ENCODE results near the gene GRID1. TPM values are rescaled to one million over a fixed set of nuclear protein-coding genes. Genes with fewer than 3 reads are reported as not detected.

Gene GRID1
- total RNA-seq, 2 experiments from 2014 or later: not detected

- no peak overlapping the region for H3K4me3 Mint-ChIP-seq
- no peak overlapping the region for H3K27ac Mint-ChIP-seq
- no peak for ATAC-seq (ENCODE audit: low read depth)
- no peaks in the 10 kb centered on the region for H3K9me3 Mint-ChIP-seq
- no peaks in the 10 kb centered on the region for H3K27me3 Mint-ChIP-seq
- POLR2A ChIA-PET: no interaction called here
- H3K4me1 Mint-ChIP-seq: no peaks in the 10 kb centered on the region
- DNase-seq: no peak
- H3K36me3 Mint-ChIP-seq: no peaks in the 10 kb centered on the region
Observed at GRCh38 chr10:86215712-86216111, 150.9 kb downstream of the GRID1 start.

DNA sequence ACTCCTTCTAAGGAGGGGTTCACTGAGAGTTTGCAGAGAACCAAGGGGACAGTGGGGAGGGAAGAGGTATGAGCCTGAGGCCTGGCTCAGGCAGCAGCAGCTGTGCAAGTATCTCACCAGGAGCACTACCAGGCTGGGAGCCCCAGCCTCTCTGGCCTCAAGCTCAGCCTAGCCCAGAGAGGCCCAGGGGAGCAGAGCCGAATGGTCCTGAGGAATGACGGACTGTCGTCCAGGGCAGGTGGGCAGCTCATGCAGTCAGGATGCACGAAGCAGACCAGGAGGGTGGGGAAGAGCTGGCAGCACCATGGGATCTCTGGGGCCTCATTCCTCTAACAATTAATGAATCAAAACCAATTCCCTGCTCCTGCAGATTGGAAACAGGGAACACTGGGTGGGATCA is 151.5 kb downstream of the GRID1 start:
- Mint-ChIP-seq H3K4me3 (no peak overlapping the region), H3K27me3 (no peaks in the 10 kb centered on the region), H3K36me3 (no peaks in the 10 kb centered on the region), H3K9me3 (no peaks in the 10 kb centered on the region), H3K27ac (no peak overlapping the region), H3K4me1 (no peaks in the 10 kb centered on the region)
- ATAC-seq (ENCODE audit: low read depth) (no peak), DNase-seq (no peak)
- POLR2A ChIA-PET: no interaction called here

DNA sequence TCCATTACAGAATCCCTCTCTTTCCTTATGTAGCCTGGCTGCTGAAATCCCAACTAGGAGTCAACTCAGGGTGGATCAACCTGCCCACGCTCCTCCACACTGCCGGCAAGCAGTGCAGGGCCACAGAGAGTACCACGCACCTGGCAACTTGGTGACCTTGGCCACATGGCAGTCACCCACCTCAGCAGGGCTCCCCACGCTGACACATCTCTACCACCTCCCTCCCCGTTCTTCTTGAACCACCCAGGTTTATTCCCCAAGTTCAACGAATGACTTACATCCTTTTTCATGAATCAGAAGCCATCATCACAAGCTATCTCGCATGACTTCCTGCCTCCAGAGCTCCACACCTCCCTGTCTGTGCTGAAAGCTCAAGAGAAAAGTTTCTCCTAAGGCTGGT is 153.4 kb downstream of the GRID1 start:
- DNase-seq: no peak
- H3K36me3 Mint-ChIP-seq: no peaks in the 10 kb centered on the region
- no peak overlapping the region for H3K4me3 Mint-ChIP-seq
- H3K9me3 Mint-ChIP-seq: no peaks in the 10 kb centered on the region
- POLR2A ChIA-PET: no interaction called here
- no peaks in the 10 kb centered on the region for H3K4me1 Mint-ChIP-seq
- no peaks in the 10 kb centered on the region for H3K27me3 Mint-ChIP-seq
- ATAC-seq (ENCODE audit: low read depth): no peak
- no peak overlapping the region for H3K27ac Mint-ChIP-seq

GRCh38 chr10:86212391-86212700 is 154.2 kb downstream of the GRID1 start:
- POLR2A ChIA-PET: no interaction called here
- no peaks in the 10 kb centered on the region for H3K36me3 Mint-ChIP-seq
- H3K27ac Mint-ChIP-seq: no peak overlapping the region
- no peaks in the 10 kb centered on the region for H3K9me3 Mint-ChIP-seq
- no peaks in the 10 kb centered on the region for H3K4me1 Mint-ChIP-seq
- H3K4me3 Mint-ChIP-seq: no peak overlapping the region
- DNase-seq (no peak), ATAC-seq (ENCODE audit: low read depth) (no peak)
- H3K27me3 Mint-ChIP-seq: no peaks in the 10 kb centered on the region

- Mint-ChIP-seq H3K36me3 (no peaks in the 10 kb centered on the region), H3K9me3 (no peaks in the 10 kb centered on the region), H3K4me1 (no peaks in the 10 kb centered on the region), H3K27me3 (no peaks in the 10 kb centered on the region), H3K4me3 (no peak overlapping the region), H3K27ac (no peak overlapping the region)
- POLR2A ChIA-PET: no interaction called here
- no peak for DNase-seq
- ATAC-seq (ENCODE audit: low read depth): no peak
Observed at GRCh38 chr10:86211691-86212390, 154.8 kb downstream of the GRID1 start.

DNA sequence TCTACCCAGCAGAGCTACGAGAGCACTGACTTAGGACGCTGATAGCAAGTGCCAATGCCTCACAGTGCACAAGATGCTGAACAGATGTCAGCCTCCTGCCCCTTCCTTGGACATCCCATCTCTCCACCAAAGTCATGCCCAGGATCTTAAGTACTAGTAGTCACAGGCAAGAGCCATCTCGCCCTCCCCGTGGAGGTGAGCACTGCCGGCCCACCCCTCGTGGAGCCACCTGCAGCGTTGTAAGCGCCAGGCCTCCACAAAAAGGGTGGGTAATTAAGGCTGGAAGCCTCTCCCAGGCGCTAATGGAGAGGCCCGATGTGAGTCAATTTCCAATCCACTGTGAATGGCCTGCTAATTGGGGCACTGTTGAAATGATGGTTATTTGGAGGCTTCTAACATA is 156.2 kb downstream of the GRID1 start:
- H3K36me3 Mint-ChIP-seq: no peaks in the 10 kb centered on the region
- no peak for DNase-seq
- no peak for ATAC-seq (ENCODE audit: low read depth)
- H3K27me3 Mint-ChIP-seq: no peaks in the 10 kb centered on the region
- H3K27ac Mint-ChIP-seq: no peak overlapping the region
- POLR2A ChIA-PET: no interaction called here
- no peaks in the 10 kb centered on the region for H3K9me3 Mint-ChIP-seq
- H3K4me3 Mint-ChIP-seq: no peak overlapping the region
- H3K4me1 Mint-ChIP-seq: no peaks in the 10 kb centered on the region

DNA sequence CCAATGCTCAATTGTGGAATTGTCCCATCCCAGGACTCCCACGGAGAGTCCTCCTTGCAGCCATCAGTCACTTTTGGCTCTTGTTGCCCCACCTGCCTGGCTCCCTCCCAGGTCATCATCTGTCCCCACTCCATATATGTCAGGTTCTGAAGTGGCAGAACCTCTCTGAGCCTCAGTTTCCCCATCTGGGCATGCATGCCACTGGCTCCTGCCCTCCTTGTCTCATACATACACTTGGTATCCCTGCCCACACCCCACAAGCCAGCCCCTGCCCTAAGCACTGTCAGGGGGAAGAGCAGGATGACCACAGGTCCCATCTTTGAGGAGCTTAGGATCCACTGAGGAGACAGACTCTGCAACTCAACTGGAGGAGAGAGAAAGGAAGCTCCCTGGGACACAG is 156.9 kb downstream of the GRID1 start:
- Mint-ChIP-seq H3K27ac (no peak overlapping the region), H3K27me3 (no peaks in the 10 kb centered on the region), H3K4me1 (no peaks in the 10 kb centered on the region), H3K4me3 (no peak overlapping the region), H3K36me3 (no peaks in the 10 kb centered on the region), H3K9me3 (no peaks in the 10 kb centered on the region)
- POLR2A ChIA-PET: no interaction called here
- ATAC-seq (ENCODE audit: low read depth) (no peak), DNase-seq (no peak)

GRCh38 chr10:86207226-86207625 is 159.4 kb downstream of the GRID1 start:
- H3K27ac Mint-ChIP-seq: no peak overlapping the region
- H3K4me3 Mint-ChIP-seq: no peak overlapping the region
- ATAC-seq (ENCODE audit: low read depth): no peak
- H3K4me1 Mint-ChIP-seq: no peaks in the 10 kb centered on the region
- no peaks in the 10 kb centered on the region for H3K36me3 Mint-ChIP-seq
- DNase-seq: peak; percentile 3
- H3K27me3 Mint-ChIP-seq: no peaks in the 10 kb centered on the region
- POLR2A ChIA-PET: no interaction called here
- no peaks in the 10 kb centered on the region for H3K9me3 Mint-ChIP-seq

- ATAC-seq (ENCODE audit: low read depth): no peak
- H3K27ac Mint-ChIP-seq: no peak overlapping the region
- no peaks in the 10 kb centered on the region for H3K9me3 Mint-ChIP-seq
- DNase-seq: peak; percentile 1
- H3K36me3 Mint-ChIP-seq: no peaks in the 10 kb centered on the region
- no peak overlapping the region for H3K4me3 Mint-ChIP-seq
- no peaks in the 10 kb centered on the region for H3K4me1 Mint-ChIP-seq
- H3K27me3 Mint-ChIP-seq: no peaks in the 10 kb centered on the region
- POLR2A ChIA-PET: no interaction called here
Observed at GRCh38 chr10:86206240-86206579, 160.4 kb downstream of the GRID1 start.

DNA sequence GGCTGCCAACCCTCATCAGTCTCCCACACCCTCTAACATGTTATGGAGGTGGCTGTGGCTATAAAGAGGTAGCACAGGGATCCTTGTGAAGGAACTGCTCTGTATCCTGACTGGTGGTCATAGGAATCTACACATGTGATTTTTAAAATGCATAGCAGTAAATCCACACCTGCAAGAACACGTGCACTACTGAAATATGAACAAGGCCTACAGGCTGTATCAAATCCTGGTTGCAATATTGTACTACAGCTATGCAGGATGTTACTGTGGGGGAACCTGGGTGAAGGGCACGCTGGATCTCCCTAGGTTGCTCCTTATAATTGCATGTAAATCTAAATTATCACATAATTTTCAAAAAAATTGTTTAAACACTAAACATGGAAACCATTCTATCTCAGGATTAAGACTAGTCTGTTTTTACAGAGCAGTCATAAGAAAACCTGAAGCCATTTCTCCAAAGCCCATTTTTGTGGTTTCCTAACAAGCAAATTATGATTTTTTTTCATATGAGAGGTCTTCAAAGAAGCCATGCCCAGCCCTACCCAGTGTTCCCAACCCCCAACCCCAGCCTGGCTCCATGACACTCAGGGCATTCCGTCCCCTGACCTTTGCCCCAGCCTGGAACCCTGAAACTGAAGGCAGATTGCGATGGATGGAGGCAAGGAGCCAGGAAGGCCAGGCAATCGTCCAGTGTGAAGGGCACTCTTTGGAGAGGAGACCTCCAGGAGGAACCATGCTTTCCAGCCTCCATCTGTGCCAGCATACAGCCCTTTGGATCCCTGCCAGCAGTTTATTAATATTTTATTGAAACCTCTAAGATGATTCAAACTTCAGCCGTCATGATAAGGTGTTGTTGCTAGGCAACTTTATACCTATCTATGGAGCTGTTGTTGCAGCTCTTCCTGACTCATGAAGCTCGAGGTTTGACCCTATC is 161.0 kb downstream of the GRID1 start:
- Mint-ChIP-seq H3K9me3 (no peaks in the 10 kb centered on the region), H3K27ac (no peak overlapping the region), H3K36me3 (no peaks in the 10 kb centered on the region), H3K4me3 (no peak overlapping the region), H3K4me1 (no peaks in the 10 kb centered on the region), H3K27me3 (no peaks in the 10 kb centered on the region)
- peak; percentile 2 for DNase-seq
- no peak for ATAC-seq (ENCODE audit: low read depth)
- POLR2A ChIA-PET: no interaction called here

GRCh38 chr10:86204421-86205305 is 161.9 kb downstream of the GRID1 start:
- Mint-ChIP-seq H3K36me3 (no peaks in the 10 kb centered on the region), H3K9me3 (no peaks in the 10 kb centered on the region), H3K27me3 (peaks cover 5% of the 10 kb centered on the region), H3K27ac (no peak overlapping the region), H3K4me3 (no peak overlapping the region), H3K4me1 (no peaks in the 10 kb centered on the region)
- peak; percentile 5 for DNase-seq
- POLR2A ChIA-PET: no interaction called here
- no peak for ATAC-seq (ENCODE audit: low read depth)

GRCh38 chr10:86203162-86203905 is 163.3 kb downstream of the GRID1 start:
- POLR2A ChIA-PET: no interaction called here
- no peak overlapping the region for H3K4me3 Mint-ChIP-seq

DNA sequence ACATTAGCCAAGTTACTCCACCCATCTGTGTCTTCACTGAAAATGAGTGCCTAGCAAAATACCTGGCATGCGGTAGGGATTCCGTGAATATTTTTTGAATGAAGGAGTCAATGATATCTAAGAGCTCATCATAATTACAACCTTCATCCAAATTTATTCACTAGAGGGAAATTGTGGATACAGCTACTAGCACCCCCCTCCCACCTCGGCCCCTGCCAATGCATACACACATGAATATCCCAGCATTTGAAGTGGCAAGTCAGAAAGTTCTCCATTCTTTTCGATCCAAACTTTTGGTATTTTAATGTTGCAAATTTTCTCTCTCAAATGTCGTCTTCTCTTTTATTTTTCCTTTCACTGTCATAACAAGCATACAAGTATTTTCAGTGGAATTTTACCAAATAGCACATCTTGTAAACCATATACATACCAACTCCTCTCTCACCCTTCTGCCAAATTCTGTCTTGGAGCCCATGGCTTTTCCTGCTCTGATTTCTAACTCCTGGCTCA is 164.3 kb downstream of the GRID1 start:
- H3K27ac Mint-ChIP-seq: no peak overlapping the region
- no peaks in the 10 kb centered on the region for H3K9me3 Mint-ChIP-seq
- H3K36me3 Mint-ChIP-seq: no peaks in the 10 kb centered on the region
- H3K27me3 Mint-ChIP-seq: peaks cover 5% of the 10 kb centered on the region
- no peak overlapping the region for H3K4me3 Mint-ChIP-seq
- DNase-seq (no peak), ATAC-seq (ENCODE audit: low read depth) (no peak)
- POLR2A ChIA-PET: no interaction called here
- H3K4me1 Mint-ChIP-seq: no peaks in the 10 kb centered on the region

More at GRCh38 chr10:86203162-86203905, 163.3 kb downstream of the GRID1 start:
- Mint-ChIP-seq H3K36me3 (no peaks in the 10 kb centered on the region), H3K27me3 (peaks cover 5% of the 10 kb centered on the region), H3K4me1 (no peaks in the 10 kb centered on the region), H3K9me3 (no peaks in the 10 kb centered on the region), H3K27ac (no peak overlapping the region)
- peak; percentile 42 for DNase-seq
- no peak for ATAC-seq (ENCODE audit: low read depth)

All from activated naive CD8-positive, alpha-beta T cell treated with anti-CD3 and anti-CD28 coated beads, Interleukin-2, amount 10 ng/mL, durations not matched to agents 7 days and 5 days (primary cell).